Mesothelial cell of epicardium (in vitro differentiated cells): ENCODE measurements around the gene GATAD2A. TPM values are rescaled to one million over a fixed set of nuclear protein-coding genes. Genes with fewer than 3 reads are reported as not detected.

Experiments
- DNase-seq, 2 experiments: peaks; one replicate each; pipeline ENCODE4 v3.0.0; 2021; ENCODE audit warnings: low spot score in 2 of 2; ENCODE audit not compliant: unreplicated experiment in 2 of 2
- H3K27ac Mint-ChIP-seq: 2 replicates; pipeline ENCODE4 v1.8.0; 2021; ENCODE audit warnings: mixed read lengths
- H3K27me3 Mint-ChIP-seq: 2 replicates; pipeline ENCODE4 v1.8.0; 2021; ENCODE audit warnings: low read depth, mixed read lengths
- H3K36me3 Mint-ChIP-seq: 2 replicates; pipeline ENCODE4 v1.8.0; 2021; ENCODE audit warnings: mixed read lengths
- H3K4me1 Mint-ChIP-seq: 2 replicates; pipeline ENCODE4 v1.8.0; 2021; ENCODE audit warnings: mixed read lengths
- H3K4me3 Mint-ChIP-seq: 2 replicates; pipeline ENCODE4 v1.8.0; 2021; ENCODE audit warnings: mild to moderate bottlenecking, moderate library complexity, mixed read lengths
- H3K9me3 Mint-ChIP-seq: 2 replicates; pipeline ENCODE4 v1.8.0; 2021; ENCODE audit warnings: mixed read lengths
- total RNA-seq: library from RNA; stranded (reverse); gene quantifications from 3 replicates; pipeline ENCODE4 v1.2.1, GENCODE V29; 2021
- TF ChIP-seq, protein P1 (sequence below): fragments of 200-600 bp; sonication (generic); IDR thresholded peaks from one replicate; pipeline ENCODE4 v1.5.0; 2021; ENCODE audit warnings: antibody characterized with exemption; ENCODE audit not compliant: unreplicated experiment

GATAD2A gene
- total RNA-seq, 1 donor from 2014 or later: 113 TPM

DNA sequence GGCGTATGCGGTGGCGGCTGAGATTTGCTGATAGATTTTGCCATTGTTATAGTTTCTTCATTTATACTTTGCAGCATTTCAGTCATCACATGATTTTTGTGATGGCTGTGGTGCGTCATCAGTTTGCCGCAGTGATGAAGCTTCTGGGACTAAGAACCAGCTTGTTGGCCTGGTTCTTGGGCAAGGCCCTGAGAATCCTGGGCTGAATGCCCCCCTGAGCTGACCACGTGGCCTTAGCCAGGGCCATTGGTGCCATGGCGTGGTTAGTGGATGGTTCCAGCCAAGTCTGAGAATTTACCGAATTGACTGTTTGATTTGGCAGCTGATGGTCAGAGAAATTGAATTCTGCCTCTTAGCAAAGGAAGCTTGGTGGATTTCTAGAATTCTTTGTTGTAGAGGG lies 17.8 kb downstream of the GATAD2A start:
- peaks cover under 1% of the 10 kb centered on the region for H3K36me3 Mint-ChIP-seq

DNA sequence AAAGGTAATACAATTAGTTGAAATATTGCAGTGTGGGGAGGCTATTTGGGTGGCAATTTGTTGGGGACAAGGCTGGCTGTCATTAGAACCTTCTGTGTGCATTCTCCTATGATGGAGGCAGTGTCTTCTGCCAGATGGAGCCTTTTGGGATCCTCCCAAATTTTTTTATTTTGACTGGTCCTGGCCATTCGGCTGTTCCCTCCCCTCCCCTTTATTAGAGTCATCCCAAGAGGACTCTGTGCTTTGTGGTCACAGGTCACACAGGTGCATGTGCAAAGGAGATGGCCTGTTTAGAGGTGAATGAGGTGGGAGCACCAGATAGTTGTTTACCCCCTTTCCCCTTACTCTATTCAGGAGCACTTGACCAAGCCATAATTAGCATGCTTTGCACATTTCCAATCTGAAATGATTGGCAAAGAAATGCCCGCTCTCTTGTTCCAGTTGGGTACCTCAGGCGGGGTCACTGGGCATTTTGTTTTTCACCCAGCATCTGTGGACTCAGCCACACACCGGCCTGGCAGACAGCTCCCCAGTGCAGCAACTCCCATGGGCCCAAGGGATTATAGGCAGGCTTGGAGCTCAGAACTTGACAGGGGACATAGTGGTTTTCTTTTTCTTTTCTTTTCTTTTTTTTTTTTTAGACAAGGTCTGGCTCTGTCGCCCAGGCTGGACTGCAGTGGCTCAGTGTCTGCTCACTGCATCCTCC lies 19.8 kb downstream of the GATAD2A start:
- Mint-ChIP-seq H3K9me3 (no peaks in the 10 kb centered on the region), H3K4me3 (no peak overlapping the region), H3K27ac (no peak overlapping the region), H3K36me3 (peaks cover 2% of the 10 kb centered on the region), H3K4me1 (peaks cover 6% of the 10 kb centered on the region), H3K27me3 (no peaks in the 10 kb centered on the region)
- TF ChIP-seq, protein P1, sequence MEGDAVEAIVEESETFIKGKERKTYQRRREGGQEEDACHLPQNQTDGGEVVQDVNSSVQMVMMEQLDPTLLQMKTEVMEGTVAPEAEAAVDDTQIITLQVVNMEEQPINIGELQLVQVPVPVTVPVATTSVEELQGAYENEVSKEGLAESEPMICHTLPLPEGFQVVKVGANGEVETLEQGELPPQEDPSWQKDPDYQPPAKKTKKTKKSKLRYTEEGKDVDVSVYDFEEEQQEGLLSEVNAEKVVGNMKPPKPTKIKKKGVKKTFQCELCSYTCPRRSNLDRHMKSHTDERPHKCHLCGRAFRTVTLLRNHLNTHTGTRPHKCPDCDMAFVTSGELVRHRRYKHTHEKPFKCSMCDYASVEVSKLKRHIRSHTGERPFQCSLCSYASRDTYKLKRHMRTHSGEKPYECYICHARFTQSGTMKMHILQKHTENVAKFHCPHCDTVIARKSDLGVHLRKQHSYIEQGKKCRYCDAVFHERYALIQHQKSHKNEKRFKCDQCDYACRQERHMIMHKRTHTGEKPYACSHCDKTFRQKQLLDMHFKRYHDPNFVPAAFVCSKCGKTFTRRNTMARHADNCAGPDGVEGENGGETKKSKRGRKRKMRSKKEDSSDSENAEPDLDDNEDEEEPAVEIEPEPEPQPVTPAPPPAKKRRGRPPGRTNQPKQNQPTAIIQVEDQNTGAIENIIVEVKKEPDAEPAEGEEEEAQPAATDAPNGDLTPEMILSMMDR: no peak
- DNase-seq: no peak

More for the DNA sequence above, 17.8 kb downstream of the GATAD2A start:
- no peak for DNase-seq
- Mint-ChIP-seq H3K27me3 (no peaks in the 10 kb centered on the region), H3K9me3 (no peaks in the 10 kb centered on the region), H3K4me3 (no peak overlapping the region), H3K27ac (no peak overlapping the region), H3K4me1 (peaks cover 6% of the 10 kb centered on the region)
- TF ChIP-seq, protein P1: no peak

DNA sequence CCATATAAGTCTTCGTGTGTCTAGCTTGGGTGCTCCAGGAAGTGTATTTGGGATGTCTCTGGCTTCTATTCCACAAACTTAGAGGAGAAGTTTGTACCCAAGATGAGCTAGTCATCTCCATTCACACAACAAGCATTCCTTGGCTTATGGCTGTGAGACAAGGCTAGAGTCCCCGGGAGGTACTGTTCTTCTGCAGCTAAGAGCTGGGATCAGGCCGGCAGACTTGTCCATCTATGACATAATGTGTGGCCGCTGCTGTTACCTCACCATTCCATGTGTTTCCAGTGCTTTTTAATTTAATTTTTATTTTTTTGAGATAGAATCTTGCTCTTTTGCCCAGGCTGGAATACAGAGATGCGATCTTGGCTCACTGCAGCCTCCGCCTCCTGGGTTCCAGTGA lies 20.7 kb downstream of the GATAD2A start:
- TF ChIP-seq, protein P1: no peak
- Mint-ChIP-seq H3K27ac (no peak overlapping the region), H3K9me3 (no peaks in the 10 kb centered on the region), H3K36me3 (peaks cover 2% of the 10 kb centered on the region), H3K4me3 (no peak overlapping the region), H3K4me1 (peaks cover 12% of the 10 kb centered on the region), H3K27me3 (no peaks in the 10 kb centered on the region)
- DNase-seq: no peak

DNA sequence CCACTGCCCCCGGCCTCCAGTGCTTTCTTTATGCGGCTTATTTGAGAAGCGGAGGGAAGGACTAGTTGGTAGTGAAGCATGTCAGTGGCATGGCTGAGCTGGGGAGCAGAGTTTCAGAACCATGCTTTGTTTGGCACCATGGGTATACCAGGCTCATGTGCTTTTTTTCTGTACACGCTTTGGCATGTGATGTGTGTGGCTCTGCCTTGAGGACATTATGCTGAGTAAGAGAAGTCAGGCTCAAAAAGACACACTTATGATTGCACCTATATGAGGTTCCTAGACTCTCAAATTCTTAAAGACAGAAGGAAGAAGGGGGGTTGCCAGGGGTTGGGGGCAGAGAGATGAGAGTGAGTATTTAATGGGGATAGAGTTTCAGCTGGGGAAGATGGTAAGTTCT lies 21.3 kb downstream of the GATAD2A start:
- Mint-ChIP-seq H3K4me3 (no peak overlapping the region), H3K36me3 (peaks cover 2% of the 10 kb centered on the region), H3K27me3 (no peaks in the 10 kb centered on the region), H3K4me1 (peaks cover 12% of the 10 kb centered on the region), H3K27ac (no peak overlapping the region), H3K9me3 (no peaks in the 10 kb centered on the region)
- TF ChIP-seq, protein P1: no peak
- DNase-seq: no peak

DNA sequence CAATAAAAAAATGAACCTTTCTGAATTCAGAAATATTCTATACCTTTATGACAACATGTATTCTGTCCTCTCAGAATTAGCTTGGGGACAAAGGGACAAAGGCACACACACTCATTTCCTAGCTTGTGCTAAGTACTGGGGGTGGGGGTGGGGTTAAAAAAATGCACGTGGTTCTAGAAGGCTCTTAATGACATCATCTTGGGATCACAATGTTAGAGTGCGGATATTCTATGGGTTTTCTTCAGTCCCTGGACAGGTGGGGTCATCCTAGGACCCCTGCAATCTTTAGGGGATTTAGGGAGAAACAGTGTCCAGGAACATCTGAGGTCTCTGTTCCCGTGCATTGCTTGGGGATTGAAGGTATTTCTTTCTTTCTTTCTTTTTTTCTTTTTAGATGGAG lies 21.8 kb downstream of the GATAD2A start:
- no peak overlapping the region for H3K4me3 Mint-ChIP-seq
- no peaks in the 10 kb centered on the region for H3K27me3 Mint-ChIP-seq

More for the DNA sequence above, 21.8 kb downstream of the GATAD2A start:
- peaks cover 12% of the 10 kb centered on the region for H3K4me1 Mint-ChIP-seq
- TF ChIP-seq, protein P1: no peak
- H3K27ac Mint-ChIP-seq: no peak overlapping the region
- peaks cover 2% of the 10 kb centered on the region for H3K36me3 Mint-ChIP-seq
- DNase-seq: no peak
- H3K9me3 Mint-ChIP-seq: no peaks in the 10 kb centered on the region
